GM08714 (cell line): ENCODE results near the gene MLC1.

ENCODE experiments used
- H3K4me3 ChIP-seq: fragments of 200-500 bp; sonication (Bioruptor generic); 2 replicates; pipeline ENCODE4 v1.5.1; 2014; ENCODE audit warnings: mild to moderate bottlenecking, low read length, inconsistent platforms
- ZNF274 ChIP-seq: IDR thresholded peaks from 2 replicates; pipeline ENCODE4 v1.6.1; 2012; ENCODE audit warnings: mild to moderate bottlenecking, low read depth, low read length

Gene MLC1

DNA sequence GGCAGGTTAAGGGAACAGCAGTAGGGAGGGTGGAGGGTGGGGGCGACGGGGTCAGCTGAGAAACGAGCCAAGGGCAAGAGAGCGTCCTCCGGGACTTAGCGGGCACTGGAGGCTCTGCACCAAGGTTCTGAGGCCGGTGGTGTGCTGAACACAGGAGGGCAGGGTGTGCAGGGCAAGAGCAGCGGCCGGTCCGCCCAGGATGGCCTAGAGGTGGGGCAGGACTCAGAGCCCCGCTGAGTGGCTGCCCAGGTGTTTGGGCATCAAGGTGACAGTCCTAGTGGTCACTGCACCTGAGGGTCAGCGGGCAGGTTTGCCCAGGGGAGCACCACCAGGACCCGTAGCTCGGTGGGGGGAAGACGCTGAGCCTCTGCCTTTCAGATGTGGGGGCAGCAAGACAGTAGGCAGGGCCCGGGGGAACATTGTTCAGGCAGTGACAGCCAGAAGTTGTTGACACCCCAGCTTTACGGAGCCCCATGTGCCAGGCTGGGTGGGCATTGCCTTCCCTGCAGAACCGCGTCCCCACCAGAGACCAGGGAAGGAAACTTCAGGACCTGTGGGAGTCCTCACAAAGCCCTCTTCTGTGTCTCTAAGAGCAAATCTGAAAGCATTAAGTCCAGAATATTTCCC, 22.6 kb downstream of the MLC1 start:
- TF ChIP-seq ZNF274 = no peak
- no peak overlapping the region for H3K4me3 ChIP-seq

DNA sequence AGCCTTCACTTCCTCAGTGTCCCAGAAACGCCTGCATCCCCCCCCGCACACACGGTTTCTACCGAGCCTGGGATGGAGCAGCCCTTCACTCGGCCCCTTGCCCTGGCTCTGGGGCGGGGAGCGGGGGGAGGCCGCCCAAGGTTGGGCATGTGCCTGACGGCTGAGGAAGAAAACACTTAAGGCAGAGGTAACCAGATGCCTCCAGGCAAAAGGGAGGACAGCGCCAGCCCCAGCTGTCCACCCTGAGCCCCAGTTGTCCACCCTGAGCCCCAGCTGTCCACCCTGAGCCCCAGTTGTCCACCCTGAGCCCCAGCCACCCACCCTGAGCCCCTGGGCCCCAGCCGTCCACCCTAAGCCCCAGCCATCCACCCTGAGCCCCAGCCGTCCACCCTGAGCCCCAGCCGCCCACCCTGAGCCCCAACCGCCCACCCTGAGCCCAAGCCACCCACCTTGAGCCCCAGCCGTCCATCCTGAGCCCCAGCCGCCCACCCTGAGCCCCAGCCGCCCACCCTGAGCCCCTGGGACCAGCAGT, 23.3 kb downstream of the MLC1 start:
- no peak for TF ChIP-seq ZNF274
- no peak overlapping the region for H3K4me3 ChIP-seq

GRCh38 chr22:50061141-50061823, 23.9 kb downstream of the MLC1 start:
- TF ChIP-seq ZNF274 = no peak
- H3K4me3 ChIP-seq = no peak overlapping the region

GRCh38 chr22:50060441-50061140, 24.6 kb downstream of the MLC1 start:
- no peak for TF ChIP-seq ZNF274
- H3K4me3 ChIP-seq = no peak overlapping the region

DNA sequence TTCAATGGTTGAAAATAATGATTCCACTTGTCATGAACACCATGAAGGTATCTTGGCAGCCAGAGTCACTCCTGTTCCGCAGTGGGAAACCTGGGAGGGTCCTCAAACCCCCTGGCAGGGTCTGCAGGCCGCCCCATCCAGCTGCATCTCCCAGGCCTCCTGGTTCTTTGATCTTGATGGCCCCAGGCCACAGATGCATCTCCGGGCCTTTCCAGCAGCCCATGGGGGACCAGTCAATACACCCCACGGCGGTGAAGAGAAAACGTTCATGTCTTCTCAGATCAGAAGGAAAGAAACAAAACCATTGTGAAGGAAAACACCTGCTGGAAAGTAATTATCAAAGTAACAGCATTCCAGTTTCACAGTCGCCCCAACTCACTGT, 25.4 kb downstream of the MLC1 start:
- no peak overlapping the region for H3K4me3 ChIP-seq
- TF ChIP-seq ZNF274 = no peak

GRCh38 chr22:50058906-50059880, 26.0 kb downstream of the MLC1 start:
- no peak overlapping the region for H3K4me3 ChIP-seq
- TF ChIP-seq ZNF274 = no peak

GRCh38 chr22:50058061-50058905, 26.9 kb downstream of the MLC1 start, which contains the start of gene TTLL8:
Gene TTLL8, minus strand, starts transcription at chr22:50058298.
- no peak for TF ChIP-seq ZNF274
- no peak within 1 kb of the TSS for H3K4me3 ChIP-seq

DNA sequence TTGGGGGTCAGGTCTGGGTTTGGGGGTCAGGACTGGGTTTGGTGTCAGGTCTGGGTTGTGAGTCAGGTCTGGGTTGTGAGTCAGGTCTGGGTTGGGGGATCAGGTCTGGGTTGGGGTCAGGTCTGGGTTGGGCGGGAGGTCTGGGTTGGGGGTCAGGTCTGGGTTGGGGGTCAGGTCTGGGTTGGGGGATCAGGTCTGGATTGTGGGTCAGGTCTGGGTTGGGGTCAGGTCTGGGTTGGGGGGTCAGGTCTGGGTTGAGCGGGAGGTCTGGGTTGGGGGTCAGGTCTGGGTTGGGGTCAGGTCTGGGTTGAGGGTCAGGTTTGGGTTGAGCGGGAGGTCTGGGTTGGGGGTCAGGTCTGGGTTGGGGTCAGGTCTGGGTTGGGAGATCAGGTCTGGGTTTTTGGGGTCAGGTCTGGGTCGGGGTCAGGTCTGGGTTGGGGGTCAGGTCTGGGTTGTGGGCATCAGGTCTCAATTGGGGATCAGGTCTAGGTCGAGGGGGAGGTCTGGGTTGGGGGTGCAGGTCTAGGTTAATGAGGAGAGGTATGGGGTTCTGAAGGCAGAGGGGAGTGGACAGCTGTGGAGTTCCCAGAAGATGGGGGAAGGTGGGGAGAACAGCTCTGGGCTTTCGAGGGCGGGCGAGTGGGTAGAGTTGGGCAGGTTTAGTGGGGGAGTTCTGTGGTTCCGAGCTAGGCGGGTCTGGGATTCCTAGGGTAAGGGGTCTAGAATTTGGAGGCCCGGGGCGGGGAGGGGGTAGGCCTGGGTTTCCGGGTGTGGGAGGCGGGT, 27.8 kb downstream of the MLC1 start:
- no peak overlapping the region for H3K4me3 ChIP-seq

DNA sequence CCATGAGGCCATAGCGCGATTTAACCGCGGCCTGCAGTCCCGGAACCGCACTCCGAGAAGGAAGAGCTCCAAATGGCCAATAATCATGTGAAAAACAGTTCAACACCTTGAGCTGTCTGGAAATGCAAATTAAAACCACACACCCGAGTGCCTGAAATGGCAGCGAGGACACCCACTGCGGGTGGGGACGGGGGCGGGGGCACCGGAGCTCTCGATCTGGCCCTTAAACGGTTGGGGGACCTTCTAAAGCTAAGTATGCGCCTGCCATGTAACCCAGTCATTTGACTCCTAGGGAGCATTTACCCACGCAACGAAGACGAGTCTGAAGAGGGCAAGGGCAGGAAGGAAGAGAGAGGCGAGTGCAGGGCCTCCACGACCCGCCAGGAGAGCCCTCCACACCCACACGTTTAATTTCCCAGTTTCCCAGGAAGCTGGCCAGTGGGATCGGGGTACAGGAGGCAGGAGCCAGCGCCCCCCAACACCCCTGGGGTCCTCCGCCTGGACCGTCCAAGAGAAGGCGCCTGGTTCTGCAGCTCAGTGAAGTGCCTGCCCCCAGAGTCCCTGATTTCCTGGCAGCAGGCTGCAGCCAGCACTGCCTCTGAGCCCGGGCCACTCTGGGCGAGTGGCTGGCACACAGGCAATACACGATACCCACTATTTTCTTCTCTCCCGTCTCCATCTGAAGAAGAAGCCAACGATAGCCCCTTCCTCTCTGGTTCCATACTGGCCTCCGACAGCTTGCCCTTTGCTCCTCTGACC, 28.8 kb downstream of the MLC1 start:
- no peak for TF ChIP-seq ZNF274
- no peak overlapping the region for H3K4me3 ChIP-seq

More for the DNA sequence above, 27.8 kb downstream of the MLC1 start:
- TF ChIP-seq ZNF274 = no peak

DNA sequence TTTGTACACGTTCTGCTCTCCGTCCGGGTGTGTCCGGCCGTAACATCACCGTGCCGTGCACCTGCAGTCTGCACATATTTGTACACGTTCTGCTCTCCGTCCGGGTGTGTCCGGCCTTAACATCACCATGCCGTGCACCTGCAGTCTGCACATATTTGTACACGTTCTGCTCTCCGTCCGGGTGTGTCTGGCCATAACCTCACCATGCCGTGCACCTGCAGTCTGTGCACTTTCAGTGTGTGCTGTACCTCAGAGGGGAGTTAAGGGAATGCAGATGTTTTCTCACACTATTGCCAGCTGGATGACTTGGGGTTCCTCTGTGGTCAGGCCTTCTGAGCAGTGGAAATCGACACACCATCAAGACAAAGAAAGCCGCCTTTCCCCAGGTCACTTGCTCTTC, 31.4 kb downstream of the MLC1 start:
- no peak for TF ChIP-seq ZNF274
- no peak overlapping the region for H3K4me3 ChIP-seq

DNA sequence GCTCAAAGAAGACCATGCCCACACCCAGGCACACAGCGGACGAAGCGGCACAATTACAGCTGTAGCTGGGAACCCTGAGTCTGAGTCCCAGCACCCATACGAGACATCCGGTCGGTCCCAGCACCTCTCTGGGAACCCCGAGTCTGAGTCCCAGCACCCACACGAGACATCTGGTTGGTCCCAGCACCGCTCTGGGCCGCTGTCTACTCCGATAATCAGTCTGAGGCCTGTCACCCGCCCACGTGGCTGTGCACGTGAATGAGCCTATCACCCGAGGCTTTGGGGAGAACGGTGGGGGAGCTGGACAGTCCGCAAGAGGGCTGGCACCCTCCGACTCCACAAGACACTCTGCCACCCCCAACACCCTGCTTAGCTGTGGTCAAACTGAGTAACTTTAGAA, 33.3 kb downstream of the MLC1 start:
- no peak overlapping the region for H3K4me3 ChIP-seq

More for the DNA sequence above, 33.3 kb downstream of the MLC1 start:
- no peak for TF ChIP-seq ZNF274
